ENCODE measurements around the gene DNM1. TPM values are rescaled to one million over a fixed set of nuclear protein-coding genes. Genes with fewer than 3 reads are reported as not detected.

DNM1 gene
- total and polyA plus RNA-seq, 2 experiments from 2014 or later, result 14.4 to 37.2 TPM

DNA sequence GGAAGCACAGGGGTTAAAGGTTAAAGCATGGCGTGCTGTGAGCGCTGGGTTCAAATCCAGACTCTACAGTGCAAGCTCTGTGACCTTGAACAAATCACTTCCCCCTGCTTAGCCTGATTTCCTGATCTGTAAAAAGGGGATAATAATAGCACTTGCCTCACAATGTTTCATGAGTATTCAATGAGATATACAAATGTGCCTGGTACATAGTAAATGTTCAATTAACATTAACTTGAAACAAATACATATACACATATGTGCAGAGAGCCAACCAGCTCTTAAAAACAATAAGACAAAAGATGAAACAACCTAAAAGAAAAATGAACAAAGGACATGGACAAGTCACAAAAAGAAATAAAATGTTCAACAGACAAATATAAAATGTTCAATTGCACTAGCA, 15.8 kb upstream of the DNM1 start:
- Histone ChIP-seq H2AFZ (no peak overlapping the region), H3K9me2 (replicated peaks; ENCODE audit: insufficient read depth) (no peaks in the 10 kb centered on the region), H3K4me3 (no peak overlapping the region), H4K20me1 (ENCODE audit: insufficient read depth, poor library complexity, severe bottlenecking) (no peaks in the 10 kb centered on the region), H3K27ac (no peak overlapping the region), H3K9me3 (ENCODE audit: low read depth) (no peaks in the 10 kb centered on the region), H3K36me3 (replicated peaks; ENCODE audit: insufficient read depth, low read depth) (no peaks in the 10 kb centered on the region), H3K4me2 (no peak overlapping the region), H3K27me3 (no peaks in the 10 kb centered on the region), H3K79me2 (peaks cover 37% of the 10 kb centered on the region), H3K4me1 (ENCODE audit: insufficient read depth) (peaks cover 8% of the 10 kb centered on the region)
- WGBS (ENCODE audit: low lambda C conversion rate, missing lambda C conversion rate), result 100% methylated on average over 2 of the region's 2 CpGs
- no peak for DNase-seq (ENCODE audit: low spot score)
- TF ChIP-seq EZH2phosphoT487 (IDR thresholded peaks at IDR 0.05; ENCODE audit: low read depth, severe bottlenecking, unreplicated experiment) (no peak), EZH2 (IDR thresholded peaks at IDR 0.05; ENCODE audit: borderline replicate concordance) (no peak)
- TF ChIP-seq, protein P1, sequence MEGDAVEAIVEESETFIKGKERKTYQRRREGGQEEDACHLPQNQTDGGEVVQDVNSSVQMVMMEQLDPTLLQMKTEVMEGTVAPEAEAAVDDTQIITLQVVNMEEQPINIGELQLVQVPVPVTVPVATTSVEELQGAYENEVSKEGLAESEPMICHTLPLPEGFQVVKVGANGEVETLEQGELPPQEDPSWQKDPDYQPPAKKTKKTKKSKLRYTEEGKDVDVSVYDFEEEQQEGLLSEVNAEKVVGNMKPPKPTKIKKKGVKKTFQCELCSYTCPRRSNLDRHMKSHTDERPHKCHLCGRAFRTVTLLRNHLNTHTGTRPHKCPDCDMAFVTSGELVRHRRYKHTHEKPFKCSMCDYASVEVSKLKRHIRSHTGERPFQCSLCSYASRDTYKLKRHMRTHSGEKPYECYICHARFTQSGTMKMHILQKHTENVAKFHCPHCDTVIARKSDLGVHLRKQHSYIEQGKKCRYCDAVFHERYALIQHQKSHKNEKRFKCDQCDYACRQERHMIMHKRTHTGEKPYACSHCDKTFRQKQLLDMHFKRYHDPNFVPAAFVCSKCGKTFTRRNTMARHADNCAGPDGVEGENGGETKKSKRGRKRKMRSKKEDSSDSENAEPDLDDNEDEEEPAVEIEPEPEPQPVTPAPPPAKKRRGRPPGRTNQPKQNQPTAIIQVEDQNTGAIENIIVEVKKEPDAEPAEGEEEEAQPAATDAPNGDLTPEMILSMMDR (IDR thresholded peaks at IDR 0.05; ENCODE audit: poor library complexity), result no peak

DNA sequence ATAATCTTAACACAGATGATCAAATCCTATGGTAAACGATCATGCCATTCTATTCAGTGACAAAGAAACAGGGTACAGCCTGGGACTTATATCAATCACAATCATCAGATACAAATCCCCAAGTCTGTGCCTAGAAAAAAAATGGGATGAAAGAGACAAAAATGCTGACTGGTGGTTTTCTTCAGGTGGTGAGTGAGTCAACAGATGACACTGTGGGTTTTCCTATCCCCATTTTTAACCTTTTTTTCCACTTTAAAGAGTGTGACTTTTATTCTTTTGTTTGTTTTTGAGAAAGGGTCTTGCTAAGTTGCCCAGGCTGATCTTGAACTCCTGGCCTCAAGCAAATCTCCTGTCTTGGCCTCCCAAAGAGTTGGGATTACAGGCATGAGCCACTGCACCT, 15.0 kb upstream of the DNM1 start:
- Histone ChIP-seq H3K4me2 (no peak overlapping the region), H4K20me1 (ENCODE audit: insufficient read depth, poor library complexity, severe bottlenecking) (no peaks in the 10 kb centered on the region), H3K9me3 (ENCODE audit: low read depth) (no peaks in the 10 kb centered on the region), H3K9me2 (replicated peaks; ENCODE audit: insufficient read depth) (no peaks in the 10 kb centered on the region), H2AFZ (no peak overlapping the region), H3K4me3 (no peak overlapping the region), H3K4me1 (ENCODE audit: insufficient read depth) (peaks cover 9% of the 10 kb centered on the region), H3K79me2 (peaks cover 39% of the 10 kb centered on the region), H3K27ac (no peak overlapping the region), H3K27me3 (no peaks in the 10 kb centered on the region), H3K36me3 (replicated peaks; ENCODE audit: insufficient read depth, low read depth) (no peaks in the 10 kb centered on the region)
- DNase-seq (ENCODE audit: low spot score), result no peak
- TF ChIP-seq EZH2phosphoT487 (IDR thresholded peaks at IDR 0.05; ENCODE audit: low read depth, severe bottlenecking, unreplicated experiment) (no peak), EZH2 (IDR thresholded peaks at IDR 0.05; ENCODE audit: borderline replicate concordance) (no peak)
- TF ChIP-seq, protein P1 (IDR thresholded peaks at IDR 0.05; ENCODE audit: poor library complexity), result no peak
- WGBS (ENCODE audit: low lambda C conversion rate, missing lambda C conversion rate), result 90% methylated on average over 1 of the region's 1 CpG

DNA sequence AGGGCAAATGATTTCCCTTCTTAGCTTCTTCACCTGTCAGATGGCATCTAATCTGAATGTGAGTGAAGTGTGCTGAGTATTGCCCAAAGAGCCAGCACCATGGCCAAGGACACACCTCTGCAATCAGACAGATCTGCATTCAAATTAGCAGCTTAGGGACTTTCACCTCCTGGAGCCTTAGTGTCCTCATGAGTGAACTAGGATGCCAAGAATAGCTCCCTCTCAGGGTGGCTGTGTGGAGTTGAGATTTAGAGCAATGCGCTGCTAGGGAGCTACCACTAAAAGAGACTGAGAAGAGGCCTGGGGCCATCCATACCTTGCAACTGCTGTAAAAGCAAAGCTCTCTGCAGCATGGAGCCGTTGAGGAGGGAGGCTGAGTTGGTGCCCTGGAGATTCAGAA, 13.2 kb upstream of the DNM1 start:
- DNase-seq (ENCODE audit: low spot score), result no peak
- Histone ChIP-seq H3K9me2 (replicated peaks; ENCODE audit: insufficient read depth) (no peaks in the 10 kb centered on the region), H4K20me1 (ENCODE audit: insufficient read depth, poor library complexity, severe bottlenecking) (no peaks in the 10 kb centered on the region), H3K27ac (no peak overlapping the region), H3K4me3 (no peak overlapping the region), H3K9me3 (ENCODE audit: low read depth) (no peaks in the 10 kb centered on the region), H3K79me2 (peaks cover 39% of the 10 kb centered on the region), H2AFZ (no peak overlapping the region), H3K36me3 (replicated peaks; ENCODE audit: insufficient read depth, low read depth) (no peaks in the 10 kb centered on the region), H3K4me1 (ENCODE audit: insufficient read depth) (peaks cover 9% of the 10 kb centered on the region), H3K27me3 (no peaks in the 10 kb centered on the region), H3K4me2 (peak overlapping the region; percentile 94)
- WGBS (ENCODE audit: low lambda C conversion rate, missing lambda C conversion rate), result 76% methylated on average over 2 of the region's 2 CpGs
- TF ChIP-seq EZH2 (IDR thresholded peaks at IDR 0.05; ENCODE audit: borderline replicate concordance), result no peak
- TF ChIP-seq, protein P1 (IDR thresholded peaks at IDR 0.05; ENCODE audit: poor library complexity), result no peak
